Astrocyte (in vitro differentiated cells and primary cell): ENCODE measurements around the gene DPP4. TPM values are rescaled to one million over a fixed set of nuclear protein-coding genes. Genes with fewer than 3 reads are reported as not detected.

Source experiments
- DNase-seq: peaks from one replicate; pipeline ENCODE4 v3.0.0-alpha.2; 2010; ENCODE audit warnings: low read depth
- FAIRE-seq: peaks from 2 replicates; lab custom pipeline; 2011; peaks lifted over from hg19 to GRCh38; lab: Jason Lieb, UNC
- H2AFZ ChIP-seq: 2 replicates; pipeline ENCODE4 v1.6.0; 2012; ENCODE audit warnings: low read depth, low read length, inconsistent platforms
- H3K27ac ChIP-seq: 2 replicates; pipeline ENCODE4 v1.5.1; 2011; ENCODE audit warnings: low read depth, low read length, inconsistent platforms
- H3K27me3 ChIP-seq: 2 replicates; pipeline ENCODE4 v1.6.0; 2011; ENCODE audit warnings: low read length, inconsistent platforms; ENCODE audit not compliant: insufficient read depth
- H3K36me3 ChIP-seq: 2 replicates; pipeline ENCODE4 v1.5.1; 2011; ENCODE audit warnings: low read length, inconsistent platforms; ENCODE audit not compliant: insufficient read depth
- H3K4me1 ChIP-seq: 2 replicates; pipeline ENCODE4 v1.5.1; 2011; ENCODE audit warnings: low read length, inconsistent platforms; ENCODE audit not compliant: insufficient read depth
- H3K4me2 ChIP-seq: 2 replicates; pipeline ENCODE4 v1.6.0; 2012; ENCODE audit warnings: low read length, inconsistent platforms
- H3K4me3 ChIP-seq: 2 replicates; pipeline ENCODE4 v1.5.1; 2011; ENCODE audit warnings: low read depth, mild to moderate bottlenecking, low read length, inconsistent platforms; ENCODE audit not compliant: insufficient read depth
- H3K79me2 ChIP-seq: 2 replicates; pipeline ENCODE4 v1.6.0; 2012; ENCODE audit warnings: mild to moderate bottlenecking, low read length, inconsistent platforms; ENCODE audit not compliant: insufficient read depth
- H3K9ac ChIP-seq: 2 replicates; pipeline ENCODE4 v1.6.0; 2012; ENCODE audit warnings: mild to moderate bottlenecking, low read length, inconsistent platforms
- H3K9me3 ChIP-seq: 2 replicates; pipeline ENCODE4 v1.5.1; 2012; ENCODE audit warnings: low read depth, mild to moderate bottlenecking, low read length, inconsistent platforms; ENCODE audit not compliant: insufficient read depth
- H4K20me1 ChIP-seq: 2 replicates; pipeline ENCODE4 v1.6.0; 2012; ENCODE audit warnings: low read length, inconsistent platforms; ENCODE audit not compliant: insufficient read depth
- H3K27ac Mint-ChIP-seq: one replicate; pipeline ENCODE4 v1.8.0; 2021; ENCODE audit warnings: mild to moderate bottlenecking, mixed read lengths; ENCODE audit not compliant: unreplicated experiment
- H3K27me3 Mint-ChIP-seq: one replicate; pipeline ENCODE4 v1.8.0; 2021; ENCODE audit warnings: low read depth, mixed read lengths; ENCODE audit not compliant: unreplicated experiment
- H3K36me3 Mint-ChIP-seq: one replicate; pipeline ENCODE4 v1.8.0; 2021; ENCODE audit warnings: low read depth, mixed read lengths; ENCODE audit not compliant: unreplicated experiment
- H3K4me1 Mint-ChIP-seq: one replicate; pipeline ENCODE4 v1.8.0; 2021; ENCODE audit warnings: low read depth, mixed read lengths; ENCODE audit not compliant: unreplicated experiment
- H3K4me3 Mint-ChIP-seq: one replicate; pipeline ENCODE4 v1.8.0; 2021; ENCODE audit warnings: mild to moderate bottlenecking, moderate library complexity, mixed read lengths; ENCODE audit not compliant: unreplicated experiment
- H3K9me3 Mint-ChIP-seq: one replicate; pipeline ENCODE4 v1.8.0; 2021; ENCODE audit warnings: mild to moderate bottlenecking, mixed read lengths; ENCODE audit not compliant: unreplicated experiment
- EZH2 ChIP-seq: IDR thresholded peaks from 2 replicates; pipeline ENCODE4 v1.6.1; 2012; ENCODE audit warnings: mild to moderate bottlenecking, low read length, inconsistent platforms; ENCODE audit not compliant: insufficient read depth
- total RNA-seq: library from RNA; stranded (reverse); gene quantifications from 2 replicates; pipeline ENCODE4 v1.2.1, GENCODE V29; 2021
- TF ChIP-seq, protein P1 (sequence below): IDR thresholded peaks from 2 replicates; pipeline ENCODE4 v1.5.1; 2011; ENCODE audit warnings: low read depth, mild to moderate bottlenecking, inconsistent platforms, low read length, moderate library complexity; ENCODE audit not compliant: insufficient read depth

Gene DPP4
- total RNA-seq, 1 donor from 2014 or later: 5.3 TPM

GRCh38 chr2:161983331-161983651 lies 90.7 kb downstream of the DPP4 start:
- Histone ChIP-seq H4K20me1 (no peaks in the 10 kb centered on the region), H3K4me1 (no peaks in the 10 kb centered on the region), H2AFZ (no peak overlapping the region), H3K27me3 (no peaks in the 10 kb centered on the region), H3K9me3 (no peaks in the 10 kb centered on the region), H3K27ac (no peak overlapping the region), H3K79me2 (no peaks in the 10 kb centered on the region), H3K4me3 (no peak overlapping the region), H3K9ac (no peak overlapping the region), H3K36me3 (no peaks in the 10 kb centered on the region), H3K4me2 (no peak overlapping the region)
- TF ChIP-seq EZH2: no peak
- TF ChIP-seq, protein P1, sequence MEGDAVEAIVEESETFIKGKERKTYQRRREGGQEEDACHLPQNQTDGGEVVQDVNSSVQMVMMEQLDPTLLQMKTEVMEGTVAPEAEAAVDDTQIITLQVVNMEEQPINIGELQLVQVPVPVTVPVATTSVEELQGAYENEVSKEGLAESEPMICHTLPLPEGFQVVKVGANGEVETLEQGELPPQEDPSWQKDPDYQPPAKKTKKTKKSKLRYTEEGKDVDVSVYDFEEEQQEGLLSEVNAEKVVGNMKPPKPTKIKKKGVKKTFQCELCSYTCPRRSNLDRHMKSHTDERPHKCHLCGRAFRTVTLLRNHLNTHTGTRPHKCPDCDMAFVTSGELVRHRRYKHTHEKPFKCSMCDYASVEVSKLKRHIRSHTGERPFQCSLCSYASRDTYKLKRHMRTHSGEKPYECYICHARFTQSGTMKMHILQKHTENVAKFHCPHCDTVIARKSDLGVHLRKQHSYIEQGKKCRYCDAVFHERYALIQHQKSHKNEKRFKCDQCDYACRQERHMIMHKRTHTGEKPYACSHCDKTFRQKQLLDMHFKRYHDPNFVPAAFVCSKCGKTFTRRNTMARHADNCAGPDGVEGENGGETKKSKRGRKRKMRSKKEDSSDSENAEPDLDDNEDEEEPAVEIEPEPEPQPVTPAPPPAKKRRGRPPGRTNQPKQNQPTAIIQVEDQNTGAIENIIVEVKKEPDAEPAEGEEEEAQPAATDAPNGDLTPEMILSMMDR: no peak
- Mint-ChIP-seq H3K36me3 (no peaks in the 10 kb centered on the region), H3K9me3 (no peaks in the 10 kb centered on the region), H3K27me3 (no peaks in the 10 kb centered on the region), H3K4me1 (peaks cover 10% of the 10 kb centered on the region), H3K27ac (no peak overlapping the region), H3K4me3 (no peak overlapping the region)
- no peak for FAIRE-seq
- no peak for DNase-seq

- Histone ChIP-seq H3K79me2 (no peaks in the 10 kb centered on the region), H3K36me3 (no peaks in the 10 kb centered on the region), H3K9ac (no peak overlapping the region), H3K9me3 (no peaks in the 10 kb centered on the region), H3K4me3 (no peak overlapping the region), H3K4me2 (no peak overlapping the region), H3K27me3 (no peaks in the 10 kb centered on the region), H3K27ac (no peak overlapping the region), H4K20me1 (no peaks in the 10 kb centered on the region), H2AFZ (no peak overlapping the region), H3K4me1 (no peaks in the 10 kb centered on the region)
- H3K4me3 Mint-ChIP-seq: no peak overlapping the region
- no peak overlapping the region for H3K27ac Mint-ChIP-seq
- TF ChIP-seq, protein P1: no peak
- no peak for TF ChIP-seq EZH2
- FAIRE-seq: no peak
- no peaks in the 10 kb centered on the region for H3K9me3 Mint-ChIP-seq
- no peak for DNase-seq
- peaks cover 10% of the 10 kb centered on the region for H3K4me1 Mint-ChIP-seq
- no peaks in the 10 kb centered on the region for H3K27me3 Mint-ChIP-seq
- H3K36me3 Mint-ChIP-seq: no peaks in the 10 kb centered on the region
These were observed 91.3 kb downstream of the DPP4 start for GRCh38 chr2:161982548-161983330.

- H3K79me2 ChIP-seq: no peaks in the 10 kb centered on the region
- no peak overlapping the region for H3K27ac ChIP-seq
- no peaks in the 10 kb centered on the region for H3K4me1 ChIP-seq
- no peaks in the 10 kb centered on the region for H4K20me1 ChIP-seq
- H3K4me1 Mint-ChIP-seq: peaks cover 10% of the 10 kb centered on the region
- DNase-seq: no peak
- no peak overlapping the region for H3K9ac ChIP-seq
- no peak overlapping the region for H3K4me2 ChIP-seq
- H3K27ac Mint-ChIP-seq: no peak overlapping the region
- H3K4me3 Mint-ChIP-seq: no peak overlapping the region
- no peaks in the 10 kb centered on the region for H3K9me3 Mint-ChIP-seq
- H3K4me3 ChIP-seq: no peak overlapping the region
- no peak for FAIRE-seq
- no peaks in the 10 kb centered on the region for H3K27me3 Mint-ChIP-seq
- H3K27me3 ChIP-seq: no peaks in the 10 kb centered on the region
- H2AFZ ChIP-seq: no peak overlapping the region
- no peaks in the 10 kb centered on the region for H3K36me3 ChIP-seq
- H3K36me3 Mint-ChIP-seq: no peaks in the 10 kb centered on the region
- TF ChIP-seq EZH2: no peak
- TF ChIP-seq, protein P1: no peak
- H3K9me3 ChIP-seq: no peaks in the 10 kb centered on the region
These were observed 92.2 kb downstream of the DPP4 start for GRCh38 chr2:161981679-161982250.
